Measurements from ENCODE around the gene ACP2.

ACP2 gene, protein sequence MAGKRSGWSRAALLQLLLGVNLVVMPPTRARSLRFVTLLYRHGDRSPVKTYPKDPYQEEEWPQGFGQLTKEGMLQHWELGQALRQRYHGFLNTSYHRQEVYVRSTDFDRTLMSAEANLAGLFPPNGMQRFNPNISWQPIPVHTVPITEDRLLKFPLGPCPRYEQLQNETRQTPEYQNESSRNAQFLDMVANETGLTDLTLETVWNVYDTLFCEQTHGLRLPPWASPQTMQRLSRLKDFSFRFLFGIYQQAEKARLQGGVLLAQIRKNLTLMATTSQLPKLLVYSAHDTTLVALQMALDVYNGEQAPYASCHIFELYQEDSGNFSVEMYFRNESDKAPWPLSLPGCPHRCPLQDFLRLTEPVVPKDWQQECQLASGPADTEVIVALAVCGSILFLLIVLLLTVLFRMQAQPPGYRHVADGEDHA

DNA sequence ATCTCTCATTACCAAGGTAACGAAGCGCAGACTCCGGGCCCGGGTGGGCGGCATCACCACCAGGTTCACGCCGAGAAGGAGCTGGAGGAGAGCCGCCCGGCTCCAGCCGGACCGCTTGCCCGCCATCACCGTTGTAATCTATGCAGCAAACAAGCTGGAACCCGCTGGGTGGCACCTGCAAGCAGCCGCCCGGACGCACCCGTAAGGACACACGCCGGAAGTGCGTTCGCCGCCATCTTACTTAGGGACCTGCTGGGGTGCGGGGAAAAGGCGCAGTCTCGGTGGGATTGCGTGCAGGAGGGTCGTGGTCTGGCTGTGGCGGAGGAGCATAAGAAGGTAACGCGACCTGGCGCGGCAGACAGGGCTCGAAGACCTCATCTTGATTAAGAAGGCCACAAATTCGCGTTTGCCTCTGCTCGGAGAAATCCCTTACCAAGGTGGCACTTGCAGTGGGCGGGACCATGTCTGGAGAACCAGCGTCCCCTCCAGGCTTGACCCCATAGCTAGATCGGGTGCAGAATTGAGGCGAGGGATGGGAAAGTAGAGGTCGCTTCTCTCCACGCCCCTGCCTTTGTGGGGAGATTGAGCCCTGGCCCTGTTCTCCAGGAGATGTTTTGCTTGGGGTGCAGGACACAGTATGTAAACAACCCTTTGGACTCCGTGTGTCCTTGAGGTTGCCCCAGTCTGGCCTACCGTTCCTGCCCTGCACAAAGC lies at the start of gene ACP2:
Gene ACP2, minus strand, starts transcription at position 151 of the 714 bp plus-strand sequence. Its CDS starts 25 bp downstream, at position 126.
- peak; percentile 79 to 88 for DNase-seq

DNA sequence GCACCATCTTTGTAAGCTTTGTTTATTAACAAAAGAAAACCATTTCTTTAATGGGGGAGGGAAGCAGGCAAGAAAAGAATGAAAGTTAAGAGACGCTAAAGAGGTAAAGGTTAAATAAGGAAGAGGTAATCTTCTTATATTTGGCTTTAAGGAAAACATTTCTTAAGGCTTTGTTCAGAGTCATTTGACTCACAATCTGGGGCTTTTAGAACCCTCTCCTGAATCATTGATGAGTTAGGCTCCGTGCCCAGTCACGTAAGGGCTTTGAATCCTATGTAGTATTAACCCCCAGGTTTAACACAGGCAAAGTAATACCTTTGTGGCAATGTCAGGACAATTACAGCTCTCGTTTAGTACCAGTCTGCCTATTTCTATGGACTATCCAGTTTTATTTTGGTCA lies 47.4 kb upstream of the ACP2 start:
- no peak for DNase-seq

DNA sequence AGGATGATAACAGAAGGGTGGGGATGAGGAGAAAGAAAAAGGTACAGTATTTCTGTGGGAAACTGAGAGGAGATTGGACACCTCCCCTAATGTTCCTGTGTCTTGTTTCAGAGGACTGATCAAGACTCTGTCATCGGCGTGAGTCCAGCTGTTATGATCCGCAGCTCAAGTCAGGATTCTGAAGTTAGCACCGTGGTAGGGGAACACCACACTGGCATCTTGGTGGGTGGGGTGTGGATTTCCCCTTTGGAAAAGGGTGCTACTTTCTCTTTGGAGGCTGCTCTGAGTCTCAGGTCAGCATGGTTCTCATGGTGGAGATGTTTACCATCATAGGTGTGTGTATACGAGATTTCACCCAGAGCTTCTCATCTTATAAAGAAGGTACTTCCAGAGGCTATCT lies 46.8 kb upstream of the ACP2 start:
- no peak for DNase-seq

DNA sequence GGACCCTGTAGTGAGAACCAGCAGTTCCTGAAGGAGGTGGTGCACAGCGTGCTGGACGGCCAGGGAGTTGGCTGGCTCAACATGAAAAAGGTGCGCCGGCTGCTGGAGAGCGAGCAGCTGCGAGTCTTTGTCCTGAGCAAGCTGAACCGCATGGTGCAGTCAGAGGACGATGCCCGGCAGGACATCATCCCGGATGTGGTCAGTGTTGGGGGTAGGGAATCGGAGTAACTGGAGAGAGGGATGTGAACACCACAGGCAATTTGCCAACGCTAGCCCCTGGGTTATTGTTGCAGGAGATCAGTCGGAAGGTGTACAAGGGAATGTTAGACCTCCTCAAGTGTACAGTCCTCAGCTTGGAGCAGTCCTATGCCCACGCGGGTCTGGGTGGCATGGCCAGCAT lies 41.2 kb upstream of the ACP2 start:
- DNase-seq, result no peak

DNA sequence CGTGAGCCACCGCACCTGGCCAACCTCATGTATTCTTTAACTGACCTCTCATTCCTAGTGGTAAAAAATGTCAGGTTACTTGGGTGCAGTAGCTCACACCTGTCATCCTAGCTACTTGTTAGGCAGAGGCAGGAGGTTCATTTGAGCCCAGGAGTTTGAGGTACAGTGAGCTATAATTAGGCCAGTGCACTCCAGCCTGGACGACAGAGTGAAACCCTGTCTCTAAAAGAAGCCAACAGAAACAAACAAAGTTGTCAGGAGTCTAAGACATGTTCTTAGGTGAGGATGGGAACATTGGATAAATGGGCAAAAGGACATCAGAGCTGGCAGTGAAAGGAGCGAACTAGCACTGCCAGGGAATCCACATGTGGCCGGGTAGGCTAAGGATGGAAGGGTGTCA lies 39.5 kb upstream of the ACP2 start:
- no peak for DNase-seq

DNA sequence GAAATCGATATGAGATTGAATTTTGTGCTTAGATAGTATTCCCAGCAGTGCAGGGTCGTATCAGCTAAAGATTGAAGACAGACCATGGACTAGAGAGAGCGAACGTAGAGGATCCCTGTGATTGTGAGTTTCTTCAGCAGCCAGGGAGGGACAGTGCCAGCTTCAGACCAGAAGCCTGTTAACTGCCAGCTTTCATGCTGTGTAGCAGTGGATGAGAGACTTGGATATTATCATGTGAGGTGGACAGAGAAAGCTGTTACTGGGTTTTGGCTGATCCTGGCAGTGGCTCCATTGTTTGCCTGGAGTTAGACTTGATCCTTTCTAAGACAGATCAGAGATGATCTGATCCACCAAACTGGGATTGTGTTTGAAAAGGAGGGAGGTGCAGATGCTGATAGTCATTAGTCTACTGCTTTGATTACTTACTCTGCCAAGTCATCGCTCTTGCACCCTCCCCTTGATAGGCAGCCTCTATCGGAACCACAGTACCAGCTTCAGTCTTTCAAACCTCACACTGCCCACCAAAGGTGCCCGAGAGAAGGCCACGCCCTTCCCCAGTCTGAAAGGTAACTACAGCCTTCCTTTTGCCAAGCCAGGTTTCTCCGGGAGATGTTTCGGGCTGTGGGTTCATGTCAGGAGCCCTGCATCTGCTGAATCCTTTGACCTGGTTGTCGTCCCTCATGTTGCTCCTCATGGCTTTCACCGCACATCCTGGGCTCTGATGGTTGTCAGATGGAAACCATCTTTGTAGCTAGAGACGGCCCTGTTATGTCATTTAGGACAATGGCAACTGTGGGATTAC lies 37.6 kb upstream of the ACP2 start:
- DNase-seq, result no peak

DNA sequence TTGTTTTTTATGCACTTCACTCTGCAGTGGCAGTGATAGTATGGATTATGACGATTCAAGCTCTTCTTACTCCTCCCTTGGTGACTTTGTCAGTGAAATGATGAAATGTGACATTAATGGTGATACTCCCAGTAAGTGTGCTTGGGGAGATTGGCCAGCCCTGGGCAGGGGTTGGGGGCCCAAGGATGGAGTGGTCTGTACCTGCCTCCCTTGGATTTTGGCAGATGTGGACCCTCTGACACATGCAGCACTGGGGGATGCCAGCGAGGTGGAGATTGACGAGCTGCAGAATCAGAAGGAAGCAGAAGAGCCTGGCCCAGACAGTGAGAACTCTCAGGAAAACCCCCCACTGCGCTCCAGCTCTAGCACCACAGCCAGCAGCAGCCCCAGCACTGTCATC lies 35.5 kb upstream of the ACP2 start:
- DNase-seq, result no peak

DNA sequence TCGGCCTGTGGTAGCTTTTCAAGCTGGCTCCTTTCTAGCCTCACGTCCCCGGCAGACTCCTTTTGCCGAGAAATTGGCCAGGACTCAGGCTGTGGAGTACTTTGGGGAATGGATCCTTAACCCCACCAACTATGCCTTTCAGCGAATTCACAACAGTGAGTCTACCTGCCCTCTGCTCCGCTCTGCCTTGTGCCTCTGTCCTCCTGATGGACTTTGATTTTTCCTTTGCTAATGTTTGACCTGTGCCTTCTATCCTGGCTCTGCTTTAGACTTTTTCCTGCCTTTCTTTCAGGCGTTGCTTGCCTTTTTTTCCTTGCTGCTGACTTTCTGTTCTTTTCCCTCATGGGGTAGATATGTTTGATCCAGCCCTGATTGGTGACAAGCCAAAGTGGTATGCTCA lies 33.8 kb upstream of the ACP2 start:
- no peak for DNase-seq

DNA sequence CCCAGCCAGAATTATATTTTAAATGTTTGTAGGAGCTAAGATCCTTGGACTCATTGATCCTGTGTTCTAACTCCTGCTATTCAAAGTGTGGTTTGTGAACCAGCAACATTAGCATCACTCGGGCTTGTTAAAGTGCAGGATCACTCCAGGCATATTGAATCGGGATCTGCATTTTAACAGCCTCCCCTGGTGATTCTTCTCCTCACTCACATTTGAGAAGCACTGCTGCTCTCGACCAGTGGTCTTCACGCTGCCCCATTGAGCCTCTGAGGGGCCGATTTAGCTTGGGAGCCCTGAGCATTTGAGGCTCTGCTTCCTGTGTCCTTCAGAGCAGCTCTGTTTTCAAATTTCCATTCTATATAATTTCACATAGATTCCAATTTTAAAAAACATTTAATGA lies 32.2 kb upstream of the ACP2 start:
- no peak for DNase-seq

DNA sequence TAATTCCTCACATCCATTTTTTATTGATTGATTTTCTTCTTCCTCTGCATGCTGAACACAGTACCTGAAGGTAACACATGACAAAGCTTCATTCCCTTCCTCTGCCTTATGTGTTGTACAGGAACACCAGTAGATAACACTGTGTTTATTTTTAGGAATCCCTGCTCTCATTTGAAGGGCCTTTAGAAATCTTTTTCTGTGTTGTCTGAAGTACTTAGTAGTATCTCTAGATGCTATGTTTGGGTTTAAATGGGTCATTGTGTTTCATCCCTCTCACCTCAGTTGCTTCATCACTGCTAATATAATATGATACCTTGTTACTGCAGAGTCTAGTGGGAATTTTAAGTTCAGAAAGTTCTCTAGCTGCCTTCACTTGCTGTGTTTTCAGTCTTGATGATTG lies 31.5 kb upstream of the ACP2 start:
- no peak for DNase-seq

DNA sequence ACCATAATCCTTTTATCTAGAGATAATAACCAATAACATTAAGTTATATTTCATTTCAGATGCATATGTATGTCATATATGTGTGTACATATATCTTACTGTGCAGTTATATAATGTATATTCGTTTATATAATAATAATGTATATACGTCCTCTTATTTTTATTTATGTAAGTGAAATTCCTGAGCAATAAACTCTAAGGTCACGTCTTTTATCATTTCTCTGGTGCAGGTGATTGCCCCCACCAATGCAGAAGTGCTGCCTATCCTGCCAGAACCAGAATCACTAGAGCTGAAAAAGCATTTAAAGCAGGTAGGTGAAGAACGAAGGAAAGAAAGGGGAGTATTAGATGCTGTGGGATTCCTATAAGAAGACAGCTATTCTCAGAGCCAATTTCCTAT lies 30.2 kb upstream of the ACP2 start:
- no peak for DNase-seq

DNA sequence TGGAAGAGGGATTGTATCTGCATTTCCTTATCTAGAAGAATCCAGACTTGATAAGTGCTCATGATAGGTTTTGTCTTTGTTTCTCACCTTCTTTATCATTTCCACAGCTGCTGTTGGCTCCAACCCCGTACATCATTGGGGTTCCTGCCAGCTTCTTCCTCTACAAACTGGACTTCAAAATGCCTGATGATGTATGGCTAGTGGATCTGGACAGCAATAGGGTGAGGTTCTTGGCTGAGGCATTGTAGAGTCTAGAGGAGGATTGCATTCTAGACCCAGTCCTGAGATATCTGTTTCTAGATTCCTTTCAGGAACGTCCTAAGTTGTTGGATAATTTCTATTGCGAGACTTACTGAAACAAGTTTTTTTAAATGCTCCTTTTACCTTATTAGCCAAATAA lies 29.4 kb upstream of the ACP2 start:
- no peak for DNase-seq

DNA sequence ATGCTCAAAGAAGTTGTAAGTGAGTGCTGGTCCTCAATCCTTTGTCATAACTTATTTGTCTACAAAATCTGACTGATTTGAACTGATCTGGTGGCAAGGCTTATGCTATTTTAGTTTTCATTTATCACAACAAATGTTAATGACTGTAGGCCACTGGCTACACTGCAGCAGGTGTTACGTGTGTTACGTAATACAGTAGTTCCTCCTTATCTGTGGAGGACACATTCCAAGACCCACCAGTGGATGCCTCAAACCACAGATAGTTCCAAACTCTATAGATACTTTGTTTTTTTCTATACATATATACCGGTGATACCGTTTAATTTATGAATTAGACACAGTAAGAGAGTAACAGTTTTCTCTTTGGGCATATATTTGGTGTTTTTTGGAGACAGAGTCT lies 28.3 kb upstream of the ACP2 start:
- no peak for DNase-seq

DNA sequence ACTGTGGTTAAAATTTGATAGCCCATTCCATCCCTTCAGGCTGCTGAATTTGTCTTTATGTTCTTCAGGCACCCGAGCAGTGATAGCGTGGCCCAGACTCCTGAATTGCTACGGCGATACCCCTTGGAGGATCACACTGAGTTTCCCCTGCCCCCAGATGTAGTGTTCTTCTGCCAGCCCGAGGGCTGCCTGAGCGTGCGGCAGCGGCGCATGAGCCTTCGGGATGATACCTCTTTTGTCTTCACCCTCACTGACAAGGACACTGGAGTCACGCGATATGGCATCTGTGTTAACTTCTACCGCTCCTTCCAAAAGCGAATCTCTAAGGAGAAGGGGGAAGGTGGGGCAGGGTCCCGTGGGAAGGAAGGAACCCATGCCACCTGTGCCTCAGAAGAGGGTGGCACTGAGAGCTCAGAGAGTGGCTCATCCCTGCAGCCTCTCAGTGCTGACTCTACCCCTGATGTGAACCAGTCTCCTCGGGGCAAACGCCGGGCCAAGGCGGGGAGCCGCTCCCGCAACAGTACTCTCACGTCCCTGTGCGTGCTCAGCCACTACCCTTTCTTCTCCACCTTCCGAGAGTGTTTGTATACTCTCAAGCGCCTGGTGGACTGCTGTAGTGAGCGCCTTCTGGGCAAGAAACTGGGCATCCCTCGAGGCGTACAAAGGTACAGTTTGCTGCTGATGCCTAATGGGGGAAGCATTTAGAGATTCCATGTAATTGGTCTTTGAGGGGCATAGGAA lies 26.1 kb upstream of the ACP2 start:
- DNase-seq, result no peak

DNA sequence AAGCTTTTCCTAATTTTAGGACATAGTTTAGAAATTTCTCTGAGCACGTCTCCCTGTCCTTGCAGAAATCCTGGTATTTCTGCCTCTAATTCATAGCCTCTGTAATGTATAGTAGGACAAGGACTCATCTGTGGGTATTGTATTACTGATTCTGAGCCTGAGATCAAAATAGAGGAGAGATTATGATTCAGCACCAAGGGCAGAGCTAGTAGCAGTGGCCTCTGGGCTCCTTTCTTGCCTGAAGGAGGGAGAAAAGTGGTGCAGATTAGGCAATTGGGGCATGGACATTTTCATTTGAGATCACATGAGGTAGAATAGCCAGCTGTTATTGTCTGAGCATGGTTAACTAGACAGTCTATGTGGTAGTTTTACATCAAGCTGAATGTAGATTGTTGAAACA lies 24.1 kb upstream of the ACP2 start:
- no peak for DNase-seq

DNA sequence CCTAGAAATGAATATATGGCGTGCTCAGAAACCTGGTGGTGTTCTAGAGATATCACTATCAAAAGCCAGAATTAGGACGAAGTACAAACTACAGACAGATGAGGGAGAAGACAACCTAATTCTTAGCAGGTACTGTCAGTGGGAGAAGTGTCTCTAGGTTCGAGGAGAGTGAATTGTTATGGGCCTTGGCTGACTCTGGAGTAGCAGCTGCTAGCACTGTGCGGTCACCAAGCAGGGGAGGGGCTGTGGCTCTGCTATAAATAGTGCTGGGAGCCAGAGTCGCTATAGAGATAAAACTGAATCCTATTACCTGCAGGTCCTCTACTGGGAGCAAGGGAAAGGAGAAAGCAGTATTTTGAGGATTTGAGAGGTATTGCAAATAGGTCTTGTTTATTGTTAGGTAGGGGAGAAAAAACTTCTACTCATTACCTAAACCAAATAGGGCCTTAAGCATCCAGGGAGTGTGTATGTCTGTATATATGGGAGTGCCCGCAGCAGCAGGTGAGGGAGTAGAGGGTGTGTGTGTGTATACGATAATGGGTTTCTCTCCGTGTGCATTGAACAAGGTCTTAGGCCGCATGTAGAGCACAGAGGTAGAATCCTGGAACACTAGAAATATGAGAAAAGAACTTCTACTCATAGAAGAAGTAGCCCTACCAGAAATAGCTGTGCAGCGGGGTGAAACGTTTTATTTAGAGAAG lies 23.5 kb upstream of the ACP2 start:
- peak in 1 of 2 experiments; percentile 43 for DNase-seq

DNA sequence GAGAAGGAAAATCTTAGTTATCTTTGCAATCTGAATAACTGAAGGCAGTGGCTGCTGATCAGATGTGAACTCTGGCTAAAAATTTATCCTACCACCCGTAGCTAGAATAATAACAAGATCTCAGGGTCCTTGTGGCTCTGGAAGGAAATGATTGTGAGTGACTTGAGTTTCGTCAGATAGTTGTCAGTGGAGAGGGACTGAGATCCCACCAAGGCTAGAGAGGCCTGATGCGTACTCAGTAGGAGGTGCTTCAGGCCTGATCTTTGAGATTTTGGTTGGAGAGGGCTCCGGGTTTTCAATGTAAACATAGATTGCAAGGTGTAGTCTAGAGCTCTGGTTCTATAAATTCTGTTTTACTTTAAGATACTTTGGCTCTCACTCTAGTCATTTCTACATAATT lies 22.7 kb upstream of the ACP2 start:
- DNase-seq, result no peak

DNA sequence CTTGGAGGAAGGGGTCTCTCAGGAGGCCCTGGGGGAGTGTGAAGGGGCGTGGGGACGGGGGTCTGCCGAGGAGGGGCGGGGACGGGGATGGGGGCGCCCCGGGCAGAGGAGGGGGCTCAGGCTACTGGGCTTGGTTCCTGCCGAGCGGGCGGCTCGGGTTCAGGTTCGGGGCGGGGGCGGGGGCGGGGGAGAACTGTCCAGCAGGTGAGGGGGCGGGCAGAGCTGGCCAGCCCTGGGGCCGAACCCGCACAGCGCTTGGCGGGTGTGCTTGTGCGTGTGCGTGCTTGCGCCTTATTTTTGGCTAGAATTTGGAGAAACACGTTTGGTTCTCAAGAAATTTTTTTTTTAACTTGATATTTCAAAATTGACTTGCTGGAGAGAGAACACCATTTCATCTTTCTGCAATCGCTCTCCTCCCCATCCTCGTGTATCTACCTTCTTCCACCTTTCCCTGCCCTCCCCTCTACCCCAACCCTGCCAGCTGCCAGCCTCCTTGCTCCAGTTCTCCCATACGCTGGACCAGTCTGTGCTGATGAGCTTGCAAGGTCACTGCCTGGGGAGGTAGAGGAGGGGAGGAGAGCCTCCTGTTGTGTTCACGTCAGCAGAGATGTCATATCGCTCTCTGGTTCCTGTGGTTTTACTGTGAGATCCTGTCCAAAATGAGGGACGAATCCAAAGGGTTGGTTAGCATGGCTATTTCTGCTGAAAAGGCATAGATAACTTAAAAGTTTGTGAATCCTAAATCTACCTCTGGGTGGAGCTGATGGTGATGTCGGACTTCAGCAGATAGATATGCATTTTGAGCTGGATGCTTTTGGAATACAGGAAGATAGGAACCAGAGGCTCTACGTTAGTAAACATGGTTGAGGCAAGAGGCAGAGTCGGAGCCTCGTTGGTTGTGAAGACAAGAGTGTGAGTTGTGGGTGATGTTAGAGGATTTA lies 22.0 kb upstream of the ACP2 start:
- DNase-seq, result peak in 1 of 2 experiments; percentile 63

DNA sequence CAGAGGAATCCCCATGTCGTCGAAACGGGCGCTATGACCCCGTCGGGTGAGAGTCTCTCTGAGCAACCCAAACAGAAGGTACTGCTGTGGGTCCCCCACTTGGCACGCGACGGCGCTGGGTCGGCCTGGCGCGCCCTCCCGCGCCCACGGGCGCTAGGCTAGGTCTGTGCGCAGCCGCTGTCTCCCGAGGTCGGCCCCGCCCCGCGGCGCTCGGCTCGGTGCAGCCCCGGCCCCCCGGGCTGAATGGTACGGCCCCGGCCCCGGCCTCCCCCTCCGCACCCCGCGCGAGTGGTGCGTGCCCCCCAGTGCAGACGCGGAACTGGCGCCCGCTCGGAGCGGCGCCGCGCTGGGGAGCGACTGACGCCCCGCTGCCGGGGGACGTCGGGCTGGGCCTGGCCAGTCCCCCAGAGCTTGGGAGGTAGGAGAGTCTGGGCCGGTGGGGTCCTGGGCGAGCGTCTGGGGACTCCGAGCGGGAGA lies 21.3 kb upstream of the ACP2 start, which contains the start of gene MADD:
Gene MADD, plus strand, starts transcription at position 305 of the 477 bp plus-strand sequence.
- peak; percentile 78 to 88 for DNase-seq

DNA sequence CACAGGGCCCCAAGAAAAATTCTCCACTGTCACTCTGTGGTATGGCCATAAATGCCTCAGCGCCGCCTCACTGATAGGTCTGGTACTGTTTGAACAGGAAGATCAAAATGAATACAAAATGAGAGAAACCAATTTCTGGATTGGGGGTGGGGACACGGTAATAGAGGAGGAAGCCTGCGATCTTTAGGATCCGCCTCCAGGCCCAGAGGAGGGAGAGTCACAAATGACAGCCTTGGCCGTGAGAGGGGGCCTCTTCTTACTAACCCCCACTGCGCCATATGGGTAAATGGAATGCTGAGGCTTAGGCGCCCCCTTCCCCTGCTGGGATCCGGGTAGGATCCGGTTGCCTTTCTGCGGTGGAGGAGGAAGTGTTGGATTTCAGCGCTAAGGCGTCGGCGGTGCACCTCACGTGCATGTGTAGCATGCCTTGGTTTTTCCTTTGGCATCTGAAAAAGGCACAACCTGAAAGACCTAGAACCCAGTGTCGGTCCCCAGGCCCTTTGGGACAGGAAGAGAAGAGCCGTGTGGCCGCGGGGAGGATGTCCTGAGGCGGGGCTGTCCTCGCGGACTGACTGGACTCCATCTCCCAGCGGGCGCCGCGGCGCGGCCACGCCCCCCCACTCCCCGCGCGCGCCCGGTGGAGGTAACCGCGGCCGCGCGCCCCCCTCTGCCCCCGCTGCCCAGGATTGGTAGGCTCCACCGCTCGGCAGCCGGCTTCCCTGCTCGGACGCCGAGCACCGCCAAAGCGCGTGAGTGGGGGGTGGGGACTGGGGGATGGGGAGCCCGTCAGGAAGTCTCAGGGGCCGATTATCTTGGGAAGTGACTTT lies 20.6 kb upstream of the ACP2 start:
- DNase-seq, result peak; percentile 79 to 89
